Activated naive CD8-positive, alpha-beta T cell treated with anti-CD3 and anti-CD28 coated beads, Interleukin-2, amount 10 ng/mL, durations not matched to agents 7 days and 5 days (primary cell): ENCODE results near the gene ASGR2. TPM values are rescaled to one million over a fixed set of nuclear protein-coding genes. Genes with fewer than 3 reads are reported as not detected.

ENCODE experiments used
- ATAC-seq: fragments of 150-1000 bp; cut with Tn5 transposase; one replicate; pipeline ENCODE4 v1.10.0; 2021; ENCODE audit warnings: low read depth, moderate library complexity
- POLR2A ChIA-PET: fragments of 350-600 bp; sonication (Branson Sonifier 250); formaldehyde crosslinking; loops from one replicate; lab custom pipeline; 2021; ENCODE audit warnings: antibody characterized with exemption; lab: Charles Lee
- DNase-seq: peaks from one replicate; pipeline ENCODE4 v3.0.0; 2021
- H3K27ac Mint-ChIP-seq: one replicate; pipeline ENCODE4 v1.8.0; 2022; ENCODE audit warnings: mild to moderate bottlenecking, mixed read lengths
- H3K27me3 Mint-ChIP-seq: one replicate; pipeline ENCODE4 v1.8.0; 2022; ENCODE audit warnings: mild to moderate bottlenecking, moderate library complexity, mixed read lengths
- H3K36me3 Mint-ChIP-seq: one replicate; pipeline ENCODE4 v1.8.0; 2021; ENCODE audit warnings: mild to moderate bottlenecking, mixed read lengths
- H3K4me1 Mint-ChIP-seq: one replicate; pipeline ENCODE4 v1.8.0; 2021; ENCODE audit warnings: mixed read lengths
- H3K4me3 Mint-ChIP-seq: one replicate; pipeline ENCODE4 v1.8.0; 2022; ENCODE audit warnings: mild to moderate bottlenecking, moderate library complexity, mixed read lengths
- H3K9me3 Mint-ChIP-seq: one replicate; pipeline ENCODE4 v1.8.0; 2021; ENCODE audit warnings: mixed read lengths
- total RNA-seq, 2 experiments: library from RNA; stranded (reverse); gene quantifications; one replicate each; pipeline ENCODE4 v1.2.3, GENCODE V29; 2021

ASGR2 gene
- total RNA-seq, 2 experiments from 2014 or later: not detected

GRCh38 chr17:7119314-7119713 is 4.7 kb upstream of the ASGR2 start:
- POLR2A ChIA-PET: no interaction called here
- Mint-ChIP-seq H3K4me1 (peaks cover 4% of the 10 kb centered on the region), H3K4me3 (no peak overlapping the region), H3K27ac (no peak overlapping the region), H3K36me3 (no peaks in the 10 kb centered on the region), H3K27me3 (peaks cover 22% of the 10 kb centered on the region), H3K9me3 (no peaks in the 10 kb centered on the region)
- ATAC-seq: no peak
- DNase-seq: no peak

- no peak overlapping the region for H3K4me3 Mint-ChIP-seq
- H3K4me1 Mint-ChIP-seq: peaks cover 5% of the 10 kb centered on the region
- ATAC-seq (no peak), DNase-seq (no peak)
- POLR2A ChIA-PET: no interaction called here
- H3K27me3 Mint-ChIP-seq: peaks cover 10% of the 10 kb centered on the region
- no peak overlapping the region for H3K27ac Mint-ChIP-seq
- no peaks in the 10 kb centered on the region for H3K9me3 Mint-ChIP-seq
- H3K36me3 Mint-ChIP-seq: no peaks in the 10 kb centered on the region
These were observed 423 bp upstream of the ASGR2 start for GRCh38 chr17:7114875-7115614.

- no peak for ATAC-seq
- H3K4me3 Mint-ChIP-seq: no peak overlapping the region
- no peaks in the 10 kb centered on the region for H3K36me3 Mint-ChIP-seq
- no peaks in the 10 kb centered on the region for H3K9me3 Mint-ChIP-seq
- peaks cover 13% of the 10 kb centered on the region for H3K4me1 Mint-ChIP-seq
- peaks cover 4% of the 10 kb centered on the region for H3K27me3 Mint-ChIP-seq
- POLR2A ChIA-PET: no interaction called here
- no peak for DNase-seq
- no peak overlapping the region for H3K27ac Mint-ChIP-seq
These were observed 1.1 kb downstream of the ASGR2 start for GRCh38 chr17:7113273-7114071.

GRCh38 chr17:7112510-7113108 is 2.0 kb downstream of the ASGR2 start:
- DNase-seq (no peak), ATAC-seq (no peak)
- Mint-ChIP-seq H3K9me3 (no peaks in the 10 kb centered on the region), H3K27ac (no peak overlapping the region), H3K36me3 (no peaks in the 10 kb centered on the region), H3K4me3 (no peak overlapping the region), H3K4me1 (peaks cover 13% of the 10 kb centered on the region), H3K27me3 (peaks cover 1% of the 10 kb centered on the region)
- POLR2A ChIA-PET: no interaction called here

- H3K27me3 Mint-ChIP-seq: peaks cover 1% of the 10 kb centered on the region
- POLR2A ChIA-PET: no interaction called here
- H3K9me3 Mint-ChIP-seq: no peaks in the 10 kb centered on the region
- no peak overlapping the region for H3K27ac Mint-ChIP-seq
- no peaks in the 10 kb centered on the region for H3K36me3 Mint-ChIP-seq
- H3K4me3 Mint-ChIP-seq: no peak overlapping the region
- DNase-seq (no peak), ATAC-seq (no peak)
- H3K4me1 Mint-ChIP-seq: peaks cover 13% of the 10 kb centered on the region
These were observed 2.7 kb downstream of the ASGR2 start for GRCh38 chr17:7111784-7112509.

- H3K27ac Mint-ChIP-seq: no peak overlapping the region
- POLR2A ChIA-PET: no interaction called here
These were observed 3.9 kb downstream of the ASGR2 start for GRCh38 chr17:7110617-7111306.

GRCh38 chr17:7109461-7110322 is 4.9 kb downstream of the ASGR2 start:
- Mint-ChIP-seq H3K4me3 (no peak overlapping the region), H3K27ac (peak overlapping the region; percentile 2), H3K27me3 (no peaks in the 10 kb centered on the region), H3K4me1 (peaks cover 11% of the 10 kb centered on the region), H3K9me3 (no peaks in the 10 kb centered on the region), H3K36me3 (no peaks in the 10 kb centered on the region)
- DNase-seq: no peak
- POLR2A ChIA-PET: no interaction called here
- no peak for ATAC-seq

More at GRCh38 chr17:7110617-7111306, 3.9 kb downstream of the ASGR2 start:
- Mint-ChIP-seq H3K36me3 (no peaks in the 10 kb centered on the region), H3K9me3 (no peaks in the 10 kb centered on the region), H3K4me3 (no peak overlapping the region), H3K4me1 (peaks cover 13% of the 10 kb centered on the region), H3K27me3 (peaks cover 1% of the 10 kb centered on the region)
- DNase-seq (no peak), ATAC-seq (no peak)

- H3K9me3 Mint-ChIP-seq: no peaks in the 10 kb centered on the region
- H3K27ac Mint-ChIP-seq: no peak overlapping the region
- no peak overlapping the region for H3K4me3 Mint-ChIP-seq
- POLR2A ChIA-PET: no interaction called here
- no peaks in the 10 kb centered on the region for H3K36me3 Mint-ChIP-seq
- peaks cover 11% of the 10 kb centered on the region for H3K4me1 Mint-ChIP-seq
- no peaks in the 10 kb centered on the region for H3K27me3 Mint-ChIP-seq
- ATAC-seq (no peak), DNase-seq (no peak)
These were observed 5.6 kb downstream of the ASGR2 start for GRCh38 chr17:7108981-7109380.

- DNase-seq (no peak), ATAC-seq (no peak)
- peaks cover 11% of the 10 kb centered on the region for H3K4me1 Mint-ChIP-seq
- H3K4me3 Mint-ChIP-seq: no peak overlapping the region
- no peaks in the 10 kb centered on the region for H3K9me3 Mint-ChIP-seq
- no peaks in the 10 kb centered on the region for H3K36me3 Mint-ChIP-seq
- no peaks in the 10 kb centered on the region for H3K27me3 Mint-ChIP-seq
- H3K27ac Mint-ChIP-seq: no peak overlapping the region
- POLR2A ChIA-PET: no interaction called here
These were observed 6.1 kb downstream of the ASGR2 start for GRCh38 chr17:7108560-7108925.

GRCh38 chr17:7107795-7108559 is 6.6 kb downstream of the ASGR2 start:
- no peaks in the 10 kb centered on the region for H3K9me3 Mint-ChIP-seq
- DNase-seq: no peak
- no peak overlapping the region for H3K27ac Mint-ChIP-seq
- POLR2A ChIA-PET: no interaction called here
- no peak overlapping the region for H3K4me3 Mint-ChIP-seq
- peaks cover 11% of the 10 kb centered on the region for H3K4me1 Mint-ChIP-seq
- H3K27me3 Mint-ChIP-seq: no peaks in the 10 kb centered on the region
- H3K36me3 Mint-ChIP-seq: no peaks in the 10 kb centered on the region
- no peak for ATAC-seq

- peaks cover 11% of the 10 kb centered on the region for H3K4me1 Mint-ChIP-seq
- DNase-seq (no peak), ATAC-seq (no peak)
- no peaks in the 10 kb centered on the region for H3K36me3 Mint-ChIP-seq
- no peak overlapping the region for H3K4me3 Mint-ChIP-seq
- POLR2A ChIA-PET: no interaction called here
- H3K9me3 Mint-ChIP-seq: no peaks in the 10 kb centered on the region
- no peak overlapping the region for H3K27ac Mint-ChIP-seq
- no peaks in the 10 kb centered on the region for H3K27me3 Mint-ChIP-seq
These were observed 7.4 kb downstream of the ASGR2 start for GRCh38 chr17:7107012-7107754.
